Body of pancreas (tissue), 4 donors: Measurements from ENCODE around the gene MESD. TPM values are rescaled to one million over a fixed set of nuclear protein-coding genes. Genes with fewer than 3 reads are reported as not detected.

ENCODE experiments used
- ATAC-seq: fragments of 150-250 bp; one replicate; pipeline ENCODE4 v1.9.1; 2016
- DNase-seq, 4 donors: peaks; one replicate each; pipeline ENCODE4 v3.0.0-alpha.2; 2019
- H3K27ac ChIP-seq, 4 donors: fragments of 200-600 bp; sonication (generic); 1 replicate in 3 of 4; 2 replicates in 1 of 4; pipeline versions ENCODE4 v1.5.1 to v1.6.1; 2016 to 2019; ENCODE audit warnings: mild to moderate bottlenecking in 1 of 4, mixed read lengths in 1 of 4, moderate library complexity in 1 of 4
- H3K27me3 ChIP-seq, 2 donors: fragments of 200-600 bp; sonication (generic); one replicate each; pipeline ENCODE4 v1.6.0; 2016; ENCODE audit warnings: mild to moderate bottlenecking in 1 of 2
- H3K36me3 ChIP-seq, 2 donors: fragments of 200-600 bp; sonication (generic); replicated peaks in 1 of 2; 2 replicates each; pipeline ENCODE4 v1.5.1; 2016; ENCODE audit warnings: low read depth in 2 of 2; ENCODE audit not compliant: insufficient read depth in 1 of 2
- H3K4me1 ChIP-seq: fragments of 200-600 bp; sonication (generic); one replicate; pipeline ENCODE4 v1.6.0; 2016
- H3K4me3 ChIP-seq, 2 donors: fragments of 200-600 bp; sonication (generic); 1 replicate in 1 of 2; 2 replicates in 1 of 2; pipeline ENCODE4 v1.5.1; 2016 to 2019
- H3K9me3 ChIP-seq, 3 donors: fragments of 200-600 bp; sonication (generic); 1 replicate in 2 of 3; 2 replicates in 1 of 3; pipeline ENCODE4 v1.5.1; 2016
- POLR2A ChIP-seq, 3 donors: fragments of 450-650 bp; IDR thresholded peaks; one replicate each; pipeline ENCODE4 v1.6.1; 2016; ENCODE audit warnings: antibody characterized with exemption in 3 of 3, mild to moderate bottlenecking in 2 of 3
- WGBS, 2 donors: methylation state at CpG; one replicate each; pipeline ENCODE4 v1.1.5; 2017; 5-methylcytosine and 5-hydroxymethylcytosine counted together
- intact Hi-C: fragments of 100-400 bp; cut with DNase I; formaldehyde crosslinking; loops from one replicate; pipeline ENCODE4 v1.15.1; 2023
- total RNA-seq, 2 donors: library from RNA; depleted of rRNA; stranded (reverse); fragments of >200 nt; gene quantifications; one replicate each; pipeline ENCODE4 v1.1.0, GENCODE V29; 2016
- TF ChIP-seq, protein P1 (sequence below), 7 experiments: fragments of 450-650 bp in 4 of 7; fragments of 200-600 bp in 3 of 7; sonication (generic) in 3 of 7; IDR thresholded peaks; one replicate each; pipeline ENCODE4 v1.5.1; 2016 to 2019; ENCODE audit warnings: antibody characterized with exemption in 7 of 7

MESD gene
- total RNA-seq, 2 donors from 2014 or later, result 22.3 to 34.6 TPM

- TF ChIP-seq, protein P1, sequence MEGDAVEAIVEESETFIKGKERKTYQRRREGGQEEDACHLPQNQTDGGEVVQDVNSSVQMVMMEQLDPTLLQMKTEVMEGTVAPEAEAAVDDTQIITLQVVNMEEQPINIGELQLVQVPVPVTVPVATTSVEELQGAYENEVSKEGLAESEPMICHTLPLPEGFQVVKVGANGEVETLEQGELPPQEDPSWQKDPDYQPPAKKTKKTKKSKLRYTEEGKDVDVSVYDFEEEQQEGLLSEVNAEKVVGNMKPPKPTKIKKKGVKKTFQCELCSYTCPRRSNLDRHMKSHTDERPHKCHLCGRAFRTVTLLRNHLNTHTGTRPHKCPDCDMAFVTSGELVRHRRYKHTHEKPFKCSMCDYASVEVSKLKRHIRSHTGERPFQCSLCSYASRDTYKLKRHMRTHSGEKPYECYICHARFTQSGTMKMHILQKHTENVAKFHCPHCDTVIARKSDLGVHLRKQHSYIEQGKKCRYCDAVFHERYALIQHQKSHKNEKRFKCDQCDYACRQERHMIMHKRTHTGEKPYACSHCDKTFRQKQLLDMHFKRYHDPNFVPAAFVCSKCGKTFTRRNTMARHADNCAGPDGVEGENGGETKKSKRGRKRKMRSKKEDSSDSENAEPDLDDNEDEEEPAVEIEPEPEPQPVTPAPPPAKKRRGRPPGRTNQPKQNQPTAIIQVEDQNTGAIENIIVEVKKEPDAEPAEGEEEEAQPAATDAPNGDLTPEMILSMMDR (IDR thresholded peaks at IDR 0.05), result no peak
- no peak for TF ChIP-seq POLR2A (IDR thresholded peaks at IDR 0.05)
- Histone ChIP-seq H3K27ac (no peak overlapping the region), H3K36me3 (peaks cover 0 to 19% of the 10 kb centered on the region in 2 donors), H3K4me1 (no peaks in the 10 kb centered on the region), H3K4me3 (no peak overlapping the region), H3K27me3 (no peaks in the 10 kb centered on the region), H3K9me3 (no peaks in the 10 kb centered on the region)
- 93 to 100% methylated on average over 4 to 12 of the region's 13 CpGs for WGBS, 2 donors
- DNase-seq (no peak), ATAC-seq (no peak)
- intact Hi-C loops, result no loop called here
Observed at GRCh38 chr15:80948651-80949292, 40.8 kb downstream of the MESD start.

GRCh38 chr15:80946576-80946975, 43.0 kb downstream of the MESD start:
- no peaks in the 10 kb centered on the region for H3K27me3 ChIP-seq
- intact Hi-C loops, result no loop called here
- ATAC-seq, result no peak
- 90 to 91% methylated on average over 8 of the region's 8 CpGs for WGBS, 2 donors
- no peak overlapping the region for H3K4me3 ChIP-seq
- no peaks in the 10 kb centered on the region for H3K9me3 ChIP-seq
- H3K4me1 ChIP-seq, result no peaks in the 10 kb centered on the region
- no peak for TF ChIP-seq POLR2A (IDR thresholded peaks at IDR 0.05)
- TF ChIP-seq, protein P1 (IDR thresholded peaks at IDR 0.05), result no peak
- no peak for DNase-seq
- H3K27ac ChIP-seq, result no peak overlapping the region
- peaks cover 0 to 15% of the 10 kb centered on the region in 2 donors for H3K36me3 ChIP-seq

DNA sequence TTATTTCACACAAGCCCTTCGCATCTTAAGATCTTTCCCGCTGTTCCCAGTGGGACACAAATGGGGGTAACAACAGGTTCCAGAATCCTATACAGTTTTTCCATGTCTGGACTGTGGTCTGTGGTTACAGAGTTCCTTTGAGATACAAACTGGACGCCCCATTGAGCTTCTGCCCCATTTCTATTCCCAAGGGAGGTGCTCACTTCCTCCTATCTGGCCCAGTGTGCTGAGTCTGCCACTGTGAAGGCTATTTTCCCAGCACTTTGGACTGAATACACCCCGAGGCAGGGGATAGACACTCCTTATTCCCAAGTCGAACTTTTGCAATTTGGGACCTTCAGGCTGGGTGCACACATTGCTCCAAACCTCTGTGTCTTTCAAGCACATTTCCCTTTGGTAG, 44.0 kb downstream of the MESD start:
- no peak for ATAC-seq
- Histone ChIP-seq H3K36me3 (peaks cover 0 to 11% of the 10 kb centered on the region in 2 donors), H3K4me1 (no peaks in the 10 kb centered on the region), H3K9me3 (no peaks in the 10 kb centered on the region), H3K27me3 (no peaks in the 10 kb centered on the region), H3K27ac (no peak overlapping the region), H3K4me3 (no peak overlapping the region)
- TF ChIP-seq POLR2A (IDR thresholded peaks at IDR 0.05), result no peak
- TF ChIP-seq, protein P1 (IDR thresholded peaks at IDR 0.05), result no peak
- DNase-seq, result no peak
- intact Hi-C loops, result no loop called here
- WGBS, 2 donors, result 87 to 89% methylated on average over 5 of the region's 5 CpGs

DNA sequence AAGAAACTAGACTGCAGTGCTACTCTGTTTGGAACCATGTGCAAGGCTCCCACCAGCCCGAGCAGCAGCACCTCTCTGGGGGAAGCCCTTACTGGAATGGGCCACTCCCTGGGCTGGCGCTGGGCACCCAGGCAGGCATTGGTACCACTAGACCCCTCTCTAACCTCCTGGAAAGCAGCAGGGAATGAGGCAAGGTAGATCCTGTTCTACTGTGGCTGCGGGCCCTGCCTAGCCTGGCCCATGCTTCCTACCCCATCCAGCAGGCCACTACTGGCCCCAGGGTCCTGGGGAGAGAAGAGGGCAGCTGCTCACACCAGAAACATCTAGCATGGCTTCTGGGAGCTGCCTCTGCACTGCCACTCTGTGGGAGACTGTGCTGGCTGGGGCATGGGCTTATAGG, 44.8 kb downstream of the MESD start:
- peaks cover 0 to 8% of the 10 kb centered on the region in 2 donors for H3K36me3 ChIP-seq
- ATAC-seq (no peak), DNase-seq (no peak)
- no peaks in the 10 kb centered on the region for H3K27me3 ChIP-seq
- H3K27ac ChIP-seq, result no peak overlapping the region
- H3K9me3 ChIP-seq, result no peaks in the 10 kb centered on the region
- H3K4me1 ChIP-seq, result no peaks in the 10 kb centered on the region
- intact Hi-C loops, result no loop called here
- no peak for TF ChIP-seq POLR2A (IDR thresholded peaks at IDR 0.05)
- TF ChIP-seq, protein P1 (IDR thresholded peaks at IDR 0.05), result no peak
- H3K4me3 ChIP-seq, result no peak overlapping the region
- 100% methylated on average over 2 to 3 of the region's 3 CpGs for WGBS, 2 donors
